H9 (cell line): ENCODE data around the gene ARHGAP4. TPM values are rescaled to one million over a fixed set of nuclear protein-coding genes. Genes with fewer than 3 reads are reported as not detected.

ENCODE experiments used
- DNase-seq: peaks from one replicate; pipeline ENCODE4 v3.0.0-alpha.2; 2017
- H2AFZ ChIP-seq: one replicate; pipeline ENCODE4 v1.6.1; 2013; ENCODE audit warnings: mild to moderate bottlenecking, low read length, control low read depth, moderate library complexity
- H2AK5ac ChIP-seq: 2 replicates; pipeline ENCODE4 v1.6.1; 2013; ENCODE audit warnings: low read length, control low read depth, mixed read lengths; ENCODE audit not compliant: insufficient read length
- H2BK120ac ChIP-seq: one replicate; pipeline ENCODE4 v1.6.1; 2013; ENCODE audit warnings: low read depth, mild to moderate bottlenecking, low read length, control low read depth, inconsistent platforms; ENCODE audit not compliant: poor library complexity, severe bottlenecking
- H2BK12ac ChIP-seq: 2 replicates; pipeline ENCODE4 v1.6.1; 2013; ENCODE audit warnings: low read length, control low read depth, mixed read lengths, low read depth; ENCODE audit not compliant: insufficient read length
- H2BK15ac ChIP-seq: 2 replicates; pipeline ENCODE4 v1.6.1; 2013; ENCODE audit warnings: low read depth, low read length, control low read depth
- H2BK20ac ChIP-seq: one replicate; pipeline ENCODE4 v1.6.1; 2013; ENCODE audit warnings: low read depth, mild to moderate bottlenecking, low read length, control low read depth, inconsistent platforms; ENCODE audit not compliant: poor library complexity, severe bottlenecking
- H2BK5ac ChIP-seq: 2 replicates; pipeline ENCODE4 v1.6.1; 2013; ENCODE audit warnings: low read length, control low read depth, mixed read lengths; ENCODE audit not compliant: insufficient read length
- H3K14ac ChIP-seq: 2 replicates; pipeline ENCODE4 v1.6.1; 2013; ENCODE audit warnings: low read length, control low read depth; ENCODE audit not compliant: insufficient read depth
- H3K18ac ChIP-seq: 2 replicates; pipeline ENCODE4 v1.6.1; 2013; ENCODE audit warnings: low read depth, mild to moderate bottlenecking, mixed read lengths, low read length, control low read depth; ENCODE audit not compliant: insufficient read length
- H3K23ac ChIP-seq: 2 replicates; pipeline ENCODE4 v1.6.1; 2013; ENCODE audit warnings: low read length, control low read depth, mixed read lengths, low read depth; ENCODE audit not compliant: insufficient read length
- H3K23me2 ChIP-seq: 2 replicates; pipeline ENCODE4 v1.6.1; 2013; ENCODE audit warnings: low read depth, mild to moderate bottlenecking, mixed read lengths, low read length, control low read depth; ENCODE audit not compliant: insufficient read length, poor library complexity, severe bottlenecking
- H3K27ac ChIP-seq: 2 replicates; pipeline ENCODE4 v1.5.1; 2013; ENCODE audit warnings: low read length, control low read depth, mixed read lengths, low read depth; ENCODE audit not compliant: insufficient read length
- H3K27me3 ChIP-seq: 2 replicates; pipeline ENCODE4 v1.6.1; 2013; ENCODE audit warnings: low read length, control low read depth, inconsistent platforms; ENCODE audit not compliant: insufficient read depth
- H3K4ac ChIP-seq: 2 replicates; pipeline ENCODE4 v1.6.1; 2013; ENCODE audit warnings: low read depth, mild to moderate bottlenecking, control low read depth, inconsistent platforms, low read length, moderate library complexity
- H3K4me1 ChIP-seq: 2 replicates; pipeline ENCODE4 v1.6.1; 2013; ENCODE audit warnings: low read length, control low read depth, inconsistent platforms; ENCODE audit not compliant: insufficient read depth
- H3K4me2 ChIP-seq: 2 replicates; pipeline ENCODE4 v1.6.1; 2013; ENCODE audit warnings: low read length, control low read depth, mixed read lengths; ENCODE audit not compliant: insufficient read length, insufficient read depth
- H3K56ac ChIP-seq: 2 replicates; pipeline ENCODE4 v1.6.1; 2013; ENCODE audit warnings: low read depth, mild to moderate bottlenecking, mixed read lengths, low read length, control low read depth; ENCODE audit not compliant: insufficient read length
- H3K79me1 ChIP-seq: 2 replicates; pipeline ENCODE4 v1.6.1; 2013; ENCODE audit warnings: low read depth, mild to moderate bottlenecking, moderate library complexity, low read length, control low read depth, inconsistent platforms; ENCODE audit not compliant: insufficient read depth, poor library complexity, severe bottlenecking
- H3K79me2 ChIP-seq: 2 replicates; pipeline ENCODE4 v1.6.1; 2013; ENCODE audit warnings: low read length, control low read depth, inconsistent platforms; ENCODE audit not compliant: insufficient read depth
- H3K9ac ChIP-seq: 2 replicates; pipeline ENCODE4 v1.6.1; 2013; ENCODE audit warnings: low read length, control low read depth, mixed read lengths; ENCODE audit not compliant: insufficient read length; ENCODE audit errors: extremely low read depth
- H3K9me3 ChIP-seq: one replicate; pipeline ENCODE4 v1.6.1; 2013; ENCODE audit warnings: low read depth, low read length, inconsistent platforms; ENCODE audit not compliant: control insufficient read depth
- H3T11ph ChIP-seq: one replicate; pipeline ENCODE4 v1.6.1; 2013; ENCODE audit warnings: mild to moderate bottlenecking, low read length, control low read depth, inconsistent platforms
- H4K20me1 ChIP-seq: one replicate; pipeline ENCODE4 v1.6.1; 2013; ENCODE audit not compliant: control insufficient read depth, insufficient read length, insufficient read depth
- H4K5ac ChIP-seq: 2 replicates; pipeline ENCODE4 v1.6.1; 2013; ENCODE audit warnings: low read depth, mild to moderate bottlenecking, mixed read lengths, low read length, control low read depth; ENCODE audit not compliant: insufficient read length
- H4K8ac ChIP-seq: replicated peaks from 2 replicates; pipeline ENCODE4 v1.6.1; 2013; ENCODE audit warnings: low read length, control low read depth, mixed read lengths, low read depth; ENCODE audit not compliant: insufficient read length
- H4K91ac ChIP-seq: 2 replicates; pipeline ENCODE4 v1.6.1; 2013; ENCODE audit warnings: low read depth, mild to moderate bottlenecking, moderate library complexity, mixed read lengths, low read length, control low read depth; ENCODE audit not compliant: insufficient read length
- H3K27ac Mint-ChIP-seq, 3 experiments: 2 replicates in 2 of 3; 3 replicates in 1 of 3; pipeline ENCODE4 v1.8.0; 2020 to 2021; ENCODE audit warnings: mixed read lengths in 3 of 3, mild to moderate bottlenecking in 1 of 3, moderate library complexity in 1 of 3
- H3K27me3 Mint-ChIP-seq: 2 replicates; pipeline ENCODE4 v1.8.0; 2021; ENCODE audit warnings: low read depth, mild to moderate bottlenecking, moderate library complexity, mixed read lengths
- H3K36me3 Mint-ChIP-seq, 3 experiments: 2 replicates in 2 of 3; 3 replicates in 1 of 3; pipeline ENCODE4 v1.8.0; 2020 to 2021; ENCODE audit warnings: low read depth in 3 of 3, mixed read lengths in 3 of 3; ENCODE audit not compliant: insufficient read depth in 1 of 3
- H3K4me1 Mint-ChIP-seq, 2 experiments: 2 replicates each; pipeline ENCODE4 v1.8.0; 2020; ENCODE audit warnings: mixed read lengths in 2 of 2
- H3K4me3 Mint-ChIP-seq, 2 experiments: 2 replicates in 1 of 2; 3 replicates in 1 of 2; pipeline ENCODE4 v1.8.0; 2020 to 2021; ENCODE audit warnings: mild to moderate bottlenecking in 2 of 2, mixed read lengths in 2 of 2, moderate library complexity in 1 of 2
- H3K9me3 Mint-ChIP-seq, 2 experiments: 2 replicates in 1 of 2; 3 replicates in 1 of 2; pipeline ENCODE4 v1.8.0; 2020; ENCODE audit warnings: mild to moderate bottlenecking in 2 of 2, mixed read lengths in 2 of 2, moderate library complexity in 1 of 2
- WGBS: extraction: QIAGEN DNeasy Blood & Tissue Kit; methylation state at CpG from one replicate; pipeline ENCODE4 v1.1.7; 2013; ENCODE audit warnings: missing lambda C conversion rate, low lambda C conversion rate, mixed read lengths; ENCODE audit not compliant: insufficient read length; ENCODE audit errors: extremely low coverage; 5-methylcytosine and 5-hydroxymethylcytosine counted together
- total RNA-seq: library from RNA; stranded (reverse); gene quantifications from 2 replicates; pipeline ENCODE4 v1.2.1, GENCODE V29; 2021
- TF ChIP-seq, protein P1 (sequence below): fragments of 200-600 bp; sonication (generic); conservative IDR thresholded peaks from 3 replicates; pipeline ENCODE4 v1.8.0; 2021; ENCODE audit warnings: antibody characterized with exemption, mild to moderate bottlenecking

ARHGAP4 gene
- total RNA-seq, 1 experiment from 2014 or later: 37.8 TPM

DNA sequence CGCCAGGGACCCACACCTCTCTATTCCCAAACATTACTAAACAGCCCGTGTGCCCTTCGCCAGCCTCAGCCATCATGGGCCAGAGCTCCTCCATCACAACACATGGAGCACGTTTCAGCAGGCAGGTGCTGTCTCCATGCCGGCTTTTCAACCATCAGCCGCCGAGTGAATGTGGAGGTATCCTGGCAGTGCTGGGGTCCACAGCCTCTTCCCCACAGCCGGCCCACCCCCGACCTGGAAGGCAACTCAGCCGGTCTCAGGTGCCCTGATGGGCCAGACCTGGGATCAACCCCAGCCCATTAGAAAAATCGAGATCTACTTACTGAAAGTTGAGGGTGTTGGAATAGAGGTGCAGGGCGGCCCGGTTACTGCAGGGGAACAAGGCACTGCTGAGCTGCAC lies 5.7 kb upstream of the ARHGAP4 start:
- Histone ChIP-seq H2BK12ac (no peak overlapping the region), H2BK120ac (no peak overlapping the region), H3K14ac (no peak overlapping the region), H2AFZ (no peak overlapping the region), H4K91ac (no peak overlapping the region), H3K27me3 (no peaks in the 10 kb centered on the region), H4K20me1 (no peaks in the 10 kb centered on the region), H3K23me2 (peaks cover 18% of the 10 kb centered on the region), H3K4me1 (no peaks in the 10 kb centered on the region), H4K5ac (no peak overlapping the region), H2AK5ac (no peak overlapping the region), H3K27ac (no peak overlapping the region), H3K9ac (no peak overlapping the region), H2BK20ac (no peak overlapping the region), H3K18ac (no peak overlapping the region), H2BK5ac (no peak overlapping the region), H3T11ph (no peak overlapping the region), H3K9me3 (peaks cover 26% of the 10 kb centered on the region), H2BK15ac (no peak overlapping the region), H3K56ac (no peak overlapping the region), H4K8ac (no peak overlapping the region), H3K4me2 (no peak overlapping the region), H3K4ac (no peak overlapping the region), H3K23ac (no peak overlapping the region), H3K79me1 (no peaks in the 10 kb centered on the region), H3K79me2 (no peaks in the 10 kb centered on the region; the same call in 1 of the 2 replicates)
- no peak for DNase-seq
- no peak overlapping the region; a peak in 1 of 7 replicates for H3K27ac Mint-ChIP-seq
- H3K4me3 Mint-ChIP-seq: no peak overlapping the region
- peaks cover 58 to 68% of the 10 kb centered on the region in 2 experiments for H3K9me3 Mint-ChIP-seq
- WGBS: no CpG with 5 or more reads among the region's 13 CpGs
- H3K27me3 Mint-ChIP-seq: no peaks in the 10 kb centered on the region
- H3K36me3 Mint-ChIP-seq: peaks cover 22 to 47% (median 30%) of the 10 kb centered on the region in 3 experiments
- TF ChIP-seq, protein P1, sequence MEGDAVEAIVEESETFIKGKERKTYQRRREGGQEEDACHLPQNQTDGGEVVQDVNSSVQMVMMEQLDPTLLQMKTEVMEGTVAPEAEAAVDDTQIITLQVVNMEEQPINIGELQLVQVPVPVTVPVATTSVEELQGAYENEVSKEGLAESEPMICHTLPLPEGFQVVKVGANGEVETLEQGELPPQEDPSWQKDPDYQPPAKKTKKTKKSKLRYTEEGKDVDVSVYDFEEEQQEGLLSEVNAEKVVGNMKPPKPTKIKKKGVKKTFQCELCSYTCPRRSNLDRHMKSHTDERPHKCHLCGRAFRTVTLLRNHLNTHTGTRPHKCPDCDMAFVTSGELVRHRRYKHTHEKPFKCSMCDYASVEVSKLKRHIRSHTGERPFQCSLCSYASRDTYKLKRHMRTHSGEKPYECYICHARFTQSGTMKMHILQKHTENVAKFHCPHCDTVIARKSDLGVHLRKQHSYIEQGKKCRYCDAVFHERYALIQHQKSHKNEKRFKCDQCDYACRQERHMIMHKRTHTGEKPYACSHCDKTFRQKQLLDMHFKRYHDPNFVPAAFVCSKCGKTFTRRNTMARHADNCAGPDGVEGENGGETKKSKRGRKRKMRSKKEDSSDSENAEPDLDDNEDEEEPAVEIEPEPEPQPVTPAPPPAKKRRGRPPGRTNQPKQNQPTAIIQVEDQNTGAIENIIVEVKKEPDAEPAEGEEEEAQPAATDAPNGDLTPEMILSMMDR: no peak
- H3K4me1 Mint-ChIP-seq: peaks cover 2 to 31% of the 10 kb centered on the region in 2 experiments
